WTC11 (cell line): Measurements from ENCODE around the gene NBL1. TPM values are rescaled to one million over a fixed set of nuclear protein-coding genes. Genes with fewer than 3 reads are reported as not detected.

Source experiments
- ATAC-seq: fragments of 200-7000 bp; cut with Tn5 transposase; 2 replicates; pipeline ENCODE4 v1.10.0; 2021; ENCODE audit warnings: mild to moderate bottlenecking, moderate library complexity
- CTCF ChIA-PET: fragments of 300-600 bp; sonication (Branson Sonifier 250); formaldehyde crosslinking; loops from one replicate; lab custom pipeline; 2021; ENCODE audit warnings: antibody characterized with exemption; lab: Charles Lee
- POLR2A ChIA-PET: fragments of 350-600 bp; sonication (Branson Sonifier 250); formaldehyde crosslinking; loops from one replicate; lab custom pipeline; 2021; ENCODE audit warnings: antibody characterized with exemption; lab: Charles Lee
- DNase-seq: peaks from one replicate; pipeline ENCODE4 v3.0.0; 2021; ENCODE audit warnings: low spot score
- H3K27ac Mint-ChIP-seq: 2 replicates; pipeline ENCODE4 v1.8.0; 2021; ENCODE audit warnings: mixed read lengths
- H3K27me3 Mint-ChIP-seq: 2 replicates; pipeline ENCODE4 v1.8.0; 2021; ENCODE audit warnings: low read depth, mild to moderate bottlenecking, moderate library complexity, mixed read lengths
- H3K36me3 Mint-ChIP-seq: 2 replicates; pipeline ENCODE4 v1.8.0; 2021; ENCODE audit warnings: mixed read lengths
- H3K4me1 Mint-ChIP-seq: 2 replicates; pipeline ENCODE4 v1.8.0; 2022; ENCODE audit warnings: mixed read lengths
- H3K4me3 Mint-ChIP-seq: 2 replicates; pipeline ENCODE4 v1.8.0; 2021; ENCODE audit warnings: mild to moderate bottlenecking, moderate library complexity, mixed read lengths
- H3K9me3 Mint-ChIP-seq: 2 replicates; pipeline ENCODE4 v1.8.0; 2021; ENCODE audit warnings: mixed read lengths
- AFF4 ChIP-seq: sonication (generic); formaldehyde crosslinking; IDR thresholded peaks from 2 replicates; pipeline ENCODE4 v1.8.1; 2023; ENCODE audit warnings: mild to moderate bottlenecking, missing genetic modification reagents, borderline replicate concordance
- ATF3 ChIP-seq: sonication (generic); formaldehyde crosslinking; conservative IDR thresholded peaks from 2 replicates; pipeline ENCODE4 v1.8.1; 2022; ENCODE audit warnings: mild to moderate bottlenecking, missing genetic modification reagents
- E2F4 ChIP-seq: sonication (generic); formaldehyde crosslinking; IDR thresholded peaks from 2 replicates; pipeline ENCODE4 v1.8.1; 2022; ENCODE audit warnings: low read depth, mild to moderate bottlenecking, moderate library complexity, missing genetic modification reagents, borderline replicate concordance
- ELF4 ChIP-seq: sonication (generic); formaldehyde crosslinking; IDR thresholded peaks from 2 replicates; pipeline ENCODE4 v1.8.1; 2022; ENCODE audit warnings: low read depth, mild to moderate bottlenecking, moderate library complexity, missing genetic modification reagents
- ESRRA ChIP-seq: sonication (generic); formaldehyde crosslinking; IDR thresholded peaks from 2 replicates; pipeline ENCODE4 v1.8.1; 2022; ENCODE audit warnings: mild to moderate bottlenecking, missing genetic modification reagents, borderline replicate concordance
- FOXJ3 ChIP-seq: sonication (generic); formaldehyde crosslinking; IDR thresholded peaks from 2 replicates; pipeline ENCODE4 v1.9.0; 2021; ENCODE audit warnings: missing genetic modification reagents, mild to moderate bottlenecking, borderline replicate concordance
- FOXP1 ChIP-seq: sonication (generic); formaldehyde crosslinking; IDR thresholded peaks from 2 replicates; pipeline ENCODE4 v1.8.0; 2022; ENCODE audit warnings: missing genetic modification reagents, mild to moderate bottlenecking, moderate library complexity, borderline replicate concordance
- FOXP4 ChIP-seq: sonication (generic); formaldehyde crosslinking; IDR thresholded peaks from 2 replicates; pipeline ENCODE4 v1.8.0; 2022; ENCODE audit warnings: mild to moderate bottlenecking, missing genetic modification reagents
- IRF1 ChIP-seq: sonication (generic); formaldehyde crosslinking; IDR thresholded peaks from 2 replicates; pipeline ENCODE4 v1.8.0; 2023; ENCODE audit warnings: missing genetic modification reagents
- PRRX2 ChIP-seq: fragments of 250-450 bp; sonication (Bioruptor Pico); IDR thresholded peaks from 2 replicates; pipeline ENCODE4 v1.8.0; 2021; ENCODE audit warnings: mild to moderate bottlenecking
- RORB ChIP-seq: fragments of 250-450 bp; sonication (Bioruptor Pico); IDR thresholded peaks from 2 replicates; pipeline ENCODE4 v1.9.0; 2021; ENCODE audit warnings: mild to moderate bottlenecking
- TEAD4 ChIP-seq: sonication (generic); formaldehyde crosslinking; IDR thresholded peaks from 2 replicates; pipeline ENCODE4 v1.8.0; 2022; ENCODE audit warnings: mild to moderate bottlenecking, missing genetic modification reagents
- TP53 ChIP-seq: sonication (generic); formaldehyde crosslinking; IDR thresholded peaks from 2 replicates; pipeline ENCODE4 v1.8.1; 2023; ENCODE audit warnings: mild to moderate bottlenecking, missing genetic modification reagents
- ZBTB43 ChIP-seq: sonication (generic); formaldehyde crosslinking; IDR thresholded peaks from 2 replicates; pipeline ENCODE4 v1.8.1; 2023; ENCODE audit warnings: mild to moderate bottlenecking, missing genetic modification reagents
- ZNF219 ChIP-seq: sonication (generic); formaldehyde crosslinking; IDR thresholded peaks from 2 replicates; pipeline ENCODE4 v1.8.0; 2023; ENCODE audit warnings: missing genetic modification reagents, mild to moderate bottlenecking, borderline replicate concordance
- ZNF232 ChIP-seq: sonication (generic); formaldehyde crosslinking; IDR thresholded peaks from 2 replicates; pipeline ENCODE4 v1.8.0; 2022; ENCODE audit warnings: mild to moderate bottlenecking, missing genetic modification reagents
- ZNF396 ChIP-seq: fragments of 250-450 bp; sonication (Bioruptor Pico); IDR thresholded peaks from 2 replicates; pipeline ENCODE4 v1.8.0; 2021; ENCODE audit warnings: mild to moderate bottlenecking, moderate library complexity, borderline replicate concordance
- ZNF671 ChIP-seq: fragments of 250-450 bp; sonication (Bioruptor Pico); IDR thresholded peaks from 2 replicates; pipeline ENCODE4 v1.8.0; 2021; ENCODE audit warnings: mild to moderate bottlenecking
- ZSCAN18 ChIP-seq: fragments of 250-450 bp; sonication (Bioruptor Pico); IDR thresholded peaks from 2 replicates; pipeline ENCODE4 v2.1.2; 2022; ENCODE audit warnings: mild to moderate bottlenecking, moderate library complexity
- total RNA-seq: library from RNA; stranded (reverse); gene quantifications from 3 replicates; pipeline ENCODE4 v1.2.3, GENCODE V29; 2021

NBL1 gene
- total RNA-seq, 1 experiment from 2014 or later = 17.1 TPM

GRCh38 chr1:19690342-19690741 lies 46.2 kb downstream of the NBL1 start:
- DNase-seq = no peak
- Mint-ChIP-seq H3K27ac (no peak overlapping the region), H3K4me1 (peaks cover 23% of the 10 kb centered on the region), H3K27me3 (no peaks in the 10 kb centered on the region), H3K36me3 (no peaks in the 10 kb centered on the region), H3K4me3 (no peak overlapping the region), H3K9me3 (peaks cover 5% of the 10 kb centered on the region; the same call in 1 of the 2 replicates)
- ATAC-seq = no peak
- no peak for TF ChIP-seq ZNF219 (CRISPR knock-in tag)
- no peak for TF ChIP-seq AFF4 (CRISPR knock-in tag)
- no peak for TF ChIP-seq FOXP1 (CRISPR knock-in tag)
- TF ChIP-seq ZNF671 (CRISPR knock-in tag) = no peak
- no peak for TF ChIP-seq TEAD4 (CRISPR knock-in tag)
- no peak for TF ChIP-seq FOXJ3 (CRISPR knock-in tag)
- TF ChIP-seq PRRX2 (CRISPR knock-in tag) = no peak
- CTCF ChIA-PET = interaction anchor here (0.6 to 3.2 kb wide), 6 partner anchors 9 to 302 kb away, joined by 3 to 28 read pairs (median 6); no protein-coding TSS in a partner anchor
- POLR2A ChIA-PET = no interaction called here

GRCh38 chr1:19694298-19694697 lies 50.2 kb downstream of the NBL1 start:
- ATAC-seq = no peak
- H3K4me3 Mint-ChIP-seq = no peak overlapping the region
- TF ChIP-seq TEAD4 (CRISPR knock-in tag) = no peak
- TF ChIP-seq ZBTB43 (CRISPR knock-in tag) = no peak
- TF ChIP-seq, all 79 proteins: peak for 0

GRCh38 chr1:19695772-19696171 lies 51.7 kb downstream of the NBL1 start:
- DNase-seq = no peak
- POLR2A ChIA-PET = no interaction called here
- no peak overlapping the region for H3K27ac Mint-ChIP-seq
- TF ChIP-seq ZNF232 (CRISPR knock-in tag) (no peak), TP53 (CRISPR knock-in tag) (no peak), IRF1 (CRISPR knock-in tag) (no peak), ESRRA (CRISPR knock-in tag) (no peak), ATF3 (CRISPR knock-in tag) (no peak), E2F4 (no peak), ZNF396 (CRISPR knock-in tag) (no peak), ZBTB43 (CRISPR knock-in tag) (no peak), FOXP4 (no peak), ELF4 (CRISPR knock-in tag) (no peak), RORB (CRISPR knock-in tag) (no peak), ZSCAN18 (no peak)

More at GRCh38 chr1:19694298-19694697, 50.2 kb downstream of the NBL1 start:
- H3K27me3 Mint-ChIP-seq = no peaks in the 10 kb centered on the region; the same call in 1 of the 2 replicates
- no peak for DNase-seq
- peak overlapping the region; percentile 49; the same call in 1 of the 2 replicates for H3K27ac Mint-ChIP-seq
- ChIA-PET POLR2A (no interaction called here), CTCF (interaction anchor here (1.3 to 3.7 kb wide), 5 partner anchors 10 to 40 kb away, joined by 3 to 28 read pairs (median 5); no protein-coding TSS in a partner anchor)
- H3K4me1 Mint-ChIP-seq = peaks cover 3% of the 10 kb centered on the region
- no peaks in the 10 kb centered on the region for H3K9me3 Mint-ChIP-seq
- no peaks in the 10 kb centered on the region for H3K36me3 Mint-ChIP-seq

More at GRCh38 chr1:19695772-19696171, 51.7 kb downstream of the NBL1 start:
- Mint-ChIP-seq H3K27me3 (no peaks in the 10 kb centered on the region; the same call in 1 of the 2 replicates), H3K9me3 (no peaks in the 10 kb centered on the region), H3K4me3 (no peak overlapping the region), H3K4me1 (no peaks in the 10 kb centered on the region), H3K36me3 (no peaks in the 10 kb centered on the region)
- CTCF ChIA-PET = interaction anchor here (1.5 to 3.7 kb wide), 4 partner anchors 8 to 42 kb away, joined by 3 to 28 read pairs (median 4); no protein-coding TSS in a partner anchor
- no peak for ATAC-seq
